Ovary (tissue), 3 donors: ENCODE results near the gene CCAR1.

Experiments
- POLR2A ChIP-seq: fragments of 450-650 bp; IDR thresholded peaks from one replicate; pipeline ENCODE4 v1.6.1; 2017; ENCODE audit warnings: antibody characterized with exemption, mild to moderate bottlenecking, moderate library complexity
- TF ChIP-seq, protein P1 (sequence below), 3 donors: fragments of 450-650 bp in 2 of 3; fragments of 200-600 bp in 1 of 3; IDR thresholded peaks; one replicate each; pipeline versions ENCODE4 v1.5.1 to v1.8.0; 2016 to 2022; ENCODE audit warnings: antibody characterized with exemption in 3 of 3, mild to moderate bottlenecking in 1 of 3
- donor health status: DM: no; HTN: no; CAD: no.

DNA sequence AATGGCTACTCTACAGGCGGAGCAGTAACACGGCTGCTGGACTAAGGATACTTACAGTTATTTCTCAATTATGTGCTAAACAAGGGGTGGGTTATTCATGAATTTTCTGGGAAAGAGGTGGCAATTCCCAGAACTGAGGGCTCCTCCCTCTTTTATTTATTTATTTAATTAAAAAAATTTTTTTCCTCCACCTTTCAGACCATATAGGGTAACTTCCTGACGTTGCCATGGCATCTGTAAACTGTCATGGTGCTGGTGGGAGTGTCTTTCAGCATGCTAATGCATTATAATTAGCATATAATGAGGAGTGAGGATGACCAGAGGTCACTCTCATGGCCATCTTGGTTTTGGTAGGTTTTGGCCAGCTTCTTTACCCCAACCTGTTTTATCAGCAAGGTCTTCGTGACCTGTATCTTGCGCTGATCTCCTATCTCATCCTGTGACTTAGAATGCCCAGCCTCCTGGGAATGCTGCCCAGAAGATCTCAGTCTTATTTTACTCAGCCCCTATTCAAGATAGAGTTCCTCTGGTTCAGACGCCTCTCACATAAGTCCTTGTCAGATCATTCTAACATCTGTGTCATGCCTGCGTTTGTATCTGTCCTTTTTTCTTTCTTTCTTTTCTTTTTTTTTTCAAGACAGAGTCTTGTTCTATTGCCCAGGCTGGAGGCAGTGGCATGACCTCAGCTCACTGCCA is 90.4 kb downstream of the CCAR1 start:
- TF ChIP-seq, protein P1, sequence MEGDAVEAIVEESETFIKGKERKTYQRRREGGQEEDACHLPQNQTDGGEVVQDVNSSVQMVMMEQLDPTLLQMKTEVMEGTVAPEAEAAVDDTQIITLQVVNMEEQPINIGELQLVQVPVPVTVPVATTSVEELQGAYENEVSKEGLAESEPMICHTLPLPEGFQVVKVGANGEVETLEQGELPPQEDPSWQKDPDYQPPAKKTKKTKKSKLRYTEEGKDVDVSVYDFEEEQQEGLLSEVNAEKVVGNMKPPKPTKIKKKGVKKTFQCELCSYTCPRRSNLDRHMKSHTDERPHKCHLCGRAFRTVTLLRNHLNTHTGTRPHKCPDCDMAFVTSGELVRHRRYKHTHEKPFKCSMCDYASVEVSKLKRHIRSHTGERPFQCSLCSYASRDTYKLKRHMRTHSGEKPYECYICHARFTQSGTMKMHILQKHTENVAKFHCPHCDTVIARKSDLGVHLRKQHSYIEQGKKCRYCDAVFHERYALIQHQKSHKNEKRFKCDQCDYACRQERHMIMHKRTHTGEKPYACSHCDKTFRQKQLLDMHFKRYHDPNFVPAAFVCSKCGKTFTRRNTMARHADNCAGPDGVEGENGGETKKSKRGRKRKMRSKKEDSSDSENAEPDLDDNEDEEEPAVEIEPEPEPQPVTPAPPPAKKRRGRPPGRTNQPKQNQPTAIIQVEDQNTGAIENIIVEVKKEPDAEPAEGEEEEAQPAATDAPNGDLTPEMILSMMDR (IDR thresholded peaks at IDR 0.05), result no peak
- TF ChIP-seq POLR2A, result no peak
